Superior temporal gyrus (tissue), 1 donor: ENCODE results near the gene SCAMP5.
A peak's percentile ranks its signal among the peaks of the same experiment; 100 is the strongest.

Experiments used
- DNase-seq: peaks from one replicate; pipeline ENCODE4 v3.0.0-alpha.2; 2016; ENCODE audit errors: extremely low spot score

Gene SCAMP5

DNA sequence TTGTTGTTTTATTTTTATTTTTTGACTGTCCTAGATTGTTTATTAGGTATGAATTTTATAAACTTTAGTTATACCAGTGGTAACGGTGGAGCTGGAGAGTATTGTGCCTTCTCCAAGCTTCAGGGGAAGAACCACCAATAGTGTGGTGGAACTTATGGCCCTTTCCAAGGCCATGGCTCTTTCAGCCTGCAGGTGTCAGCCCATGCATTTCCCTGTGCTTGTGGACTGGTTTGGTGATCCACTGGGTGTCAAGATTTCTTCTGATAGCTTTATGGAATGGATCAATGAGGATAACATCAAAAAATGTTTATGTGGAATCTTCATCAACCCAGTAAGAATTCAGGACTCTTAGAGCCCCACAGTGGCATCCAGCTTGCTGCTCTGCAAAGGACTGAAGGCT lies 19.2 kb upstream of the SCAMP5 start:
- no peak for DNase-seq

DNA sequence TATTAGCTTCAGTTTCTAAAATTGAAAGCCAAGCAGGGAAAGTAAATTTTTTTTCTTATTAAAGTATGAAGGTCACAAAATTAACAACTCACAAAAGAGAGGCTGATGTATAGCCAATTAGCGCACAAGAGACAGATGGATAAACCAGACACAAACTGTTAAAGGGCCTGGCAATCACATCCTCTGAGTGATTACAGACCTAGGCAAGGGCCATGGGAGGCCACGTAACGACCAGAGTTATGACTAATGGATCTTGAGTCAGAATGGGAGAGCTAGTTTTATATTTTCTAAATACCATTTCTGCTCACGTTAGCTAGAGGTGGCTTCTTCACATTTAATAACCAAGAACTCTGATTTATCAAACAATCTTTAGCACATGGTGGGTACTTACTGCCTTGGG lies 17.8 kb upstream of the SCAMP5 start:
- no peak for DNase-seq

DNA sequence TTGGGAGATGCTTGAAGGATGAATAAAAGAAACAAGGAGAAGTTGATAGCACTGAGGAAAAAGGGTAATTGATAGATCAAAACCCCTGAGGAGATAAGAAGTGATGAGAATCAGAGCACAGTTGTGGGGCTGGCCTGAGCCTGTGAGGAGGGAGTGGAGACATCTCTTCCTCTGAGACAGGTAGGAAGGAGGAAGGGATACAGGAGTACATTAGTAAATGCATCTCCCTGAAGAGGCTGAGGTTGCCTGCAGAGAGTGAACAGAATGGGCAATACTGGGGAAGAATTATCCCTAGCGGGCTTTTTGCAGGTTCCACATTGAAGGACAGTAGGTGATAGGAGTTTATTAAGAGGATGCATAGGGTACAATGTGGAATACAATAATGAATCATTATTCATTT lies 17.3 kb upstream of the SCAMP5 start:
- no peak for DNase-seq

DNA sequence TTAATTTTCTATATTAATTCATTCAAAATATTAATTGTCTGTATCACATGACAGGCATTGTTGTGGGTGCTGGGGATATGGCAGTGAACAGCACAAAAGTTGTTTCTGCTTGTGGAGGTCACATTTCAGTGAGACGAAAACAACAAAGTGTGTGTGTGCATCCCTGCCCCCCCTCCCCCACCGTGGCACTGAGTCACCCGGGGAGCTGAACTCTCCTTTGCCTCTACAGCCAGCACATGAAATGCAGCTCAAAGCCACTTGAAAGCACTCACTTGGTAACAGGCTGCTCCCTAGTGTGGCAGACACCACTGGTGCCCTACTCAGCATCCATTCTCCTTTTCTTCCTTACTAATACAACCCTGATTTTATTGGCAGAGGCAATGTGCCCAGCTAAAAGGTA lies 16.9 kb upstream of the SCAMP5 start:
- DNase-seq = no peak

DNA sequence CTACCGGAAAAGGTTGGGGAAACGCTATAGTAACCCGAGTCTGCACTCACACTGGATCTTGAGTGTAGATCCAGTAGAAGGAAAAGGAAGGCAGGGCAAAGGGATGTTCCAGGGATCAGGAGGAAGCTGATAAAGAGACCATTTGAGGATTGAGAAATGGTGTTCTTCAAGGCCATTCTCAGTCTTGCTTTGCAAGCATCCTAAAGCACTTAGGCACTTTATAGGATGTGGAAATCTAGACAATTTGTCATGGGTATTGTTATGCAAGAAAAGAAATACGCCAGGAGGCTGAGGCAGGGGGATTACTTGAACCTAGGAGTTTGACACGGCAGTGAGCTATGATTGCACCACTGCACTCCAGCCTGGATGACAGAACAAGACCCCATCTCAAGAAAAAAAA lies 13.2 kb upstream of the SCAMP5 start:
- no peak for DNase-seq

DNA sequence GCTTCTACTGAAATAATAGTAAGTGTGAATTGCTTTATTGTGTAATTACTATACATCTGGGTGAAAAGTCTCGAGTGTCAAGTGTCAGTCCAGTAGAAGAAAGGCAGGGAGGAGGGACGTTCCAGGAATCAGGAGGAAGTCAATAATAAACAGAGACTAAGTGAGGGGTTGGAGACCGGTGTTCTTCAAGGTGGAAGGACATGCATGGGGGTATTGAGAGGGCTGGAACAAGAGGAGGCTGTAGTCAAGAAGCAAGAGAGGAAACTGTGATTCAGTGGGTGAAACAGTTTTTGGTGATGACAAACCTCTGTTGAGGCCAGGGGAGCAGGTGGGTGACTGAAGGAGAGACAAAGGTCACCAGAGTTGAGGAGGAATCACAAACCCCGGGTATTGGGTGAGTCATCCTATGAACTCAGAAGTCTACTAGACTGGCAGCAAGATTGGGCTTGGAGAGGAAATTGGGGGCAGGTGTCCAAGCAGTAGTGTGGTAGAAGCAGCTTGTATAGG lies 11.6 kb upstream of the SCAMP5 start:
- no peak for DNase-seq

DNA sequence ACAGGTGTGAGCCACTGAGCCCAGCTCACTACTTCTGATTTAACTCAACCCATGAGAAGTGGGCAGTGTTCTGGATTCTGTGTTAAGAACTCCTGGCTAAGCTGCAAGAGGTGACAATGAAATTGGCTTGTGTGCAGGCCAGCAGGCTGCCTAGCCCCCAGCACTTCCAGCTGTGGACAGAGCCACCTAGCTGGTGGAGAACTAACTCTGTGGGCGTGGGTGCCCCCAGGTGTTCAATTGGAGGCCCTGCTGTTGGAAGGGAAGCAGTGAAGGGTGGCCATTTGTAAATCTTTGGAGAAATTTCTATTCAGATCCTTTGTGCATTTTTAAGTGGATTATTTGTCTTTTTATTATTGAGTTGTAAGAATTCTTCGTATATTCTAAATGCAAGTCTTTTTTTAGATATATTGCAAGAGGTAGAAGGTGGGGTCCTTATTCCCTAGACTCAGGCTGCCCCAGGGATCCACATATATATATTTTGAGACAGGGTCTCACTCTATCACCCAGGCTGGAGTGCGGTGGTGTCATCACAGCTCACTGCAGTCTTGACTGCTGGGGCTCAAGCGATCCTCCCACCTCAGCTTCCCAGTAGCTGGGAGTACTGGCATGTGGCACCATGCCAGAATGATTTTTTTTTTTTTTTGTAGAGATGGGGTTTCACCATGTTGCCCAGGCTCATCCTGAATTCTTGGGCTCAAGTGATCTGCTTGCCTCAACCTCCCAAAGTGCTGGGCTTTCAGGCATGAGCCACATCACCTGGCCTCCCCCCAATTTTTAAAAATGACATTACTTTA lies 7.2 kb upstream of the SCAMP5 start:
- DNase-seq = no peak

DNA sequence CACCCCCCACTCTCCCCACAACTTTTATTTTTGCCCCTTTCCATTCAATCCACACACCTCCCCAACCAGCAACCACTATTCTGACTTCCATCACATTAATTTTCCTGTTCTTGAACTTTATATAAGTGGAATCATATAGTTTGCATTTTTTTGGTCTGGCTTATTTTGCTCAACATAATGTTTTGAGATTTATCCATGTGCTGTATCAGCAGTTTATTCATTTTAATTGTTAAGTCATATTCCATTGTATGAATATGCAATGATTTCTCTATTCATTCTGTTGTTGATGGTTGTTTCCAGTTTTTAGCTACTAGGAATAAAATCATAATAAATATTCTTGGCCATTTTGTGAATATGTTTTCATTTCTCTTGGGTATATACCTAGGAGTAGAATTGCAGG lies 5.8 kb upstream of the SCAMP5 start:
- DNase-seq = no peak

DNA sequence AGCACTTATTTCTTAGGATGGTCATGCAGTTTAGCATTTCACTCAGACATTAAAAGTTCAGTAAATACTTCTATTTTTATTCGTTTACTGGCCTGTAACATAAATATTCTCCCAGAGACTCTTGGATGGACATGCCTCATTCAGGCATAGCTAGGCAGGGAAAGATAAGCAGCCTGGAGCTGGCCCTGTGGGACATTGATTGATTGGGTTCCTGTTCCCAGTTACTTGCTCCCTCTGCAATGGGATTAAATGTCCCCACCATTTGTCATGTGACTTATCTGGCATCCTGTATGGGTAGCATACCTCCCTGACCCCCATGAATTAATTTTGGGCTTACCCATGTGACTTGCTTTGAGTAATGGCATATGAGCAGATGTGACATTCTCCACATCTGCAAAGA lies 2.7 kb upstream of the SCAMP5 start:
- DNase-seq = no peak

DNA sequence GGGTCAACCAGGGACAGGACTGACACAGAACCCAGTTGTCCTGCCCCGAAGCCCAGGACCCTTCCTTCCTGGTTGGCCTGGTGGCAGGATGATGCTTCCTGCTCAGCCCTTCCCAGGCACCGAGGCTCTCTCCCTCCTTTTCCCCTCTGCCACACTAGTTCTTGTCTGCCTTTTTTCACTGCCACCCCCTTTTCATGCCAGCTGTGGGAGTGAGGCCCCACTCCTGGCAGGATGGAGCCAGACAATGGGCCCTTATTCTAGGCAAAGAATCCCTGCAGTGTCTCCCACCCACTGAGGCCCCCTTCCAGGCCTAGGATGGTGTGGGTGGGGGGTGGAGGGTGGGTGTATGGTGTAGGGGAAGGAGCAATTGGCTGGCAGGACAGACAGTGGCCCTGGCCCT lies 1.1 kb upstream of the SCAMP5 start:
- DNase-seq = peak; percentile 59

DNA sequence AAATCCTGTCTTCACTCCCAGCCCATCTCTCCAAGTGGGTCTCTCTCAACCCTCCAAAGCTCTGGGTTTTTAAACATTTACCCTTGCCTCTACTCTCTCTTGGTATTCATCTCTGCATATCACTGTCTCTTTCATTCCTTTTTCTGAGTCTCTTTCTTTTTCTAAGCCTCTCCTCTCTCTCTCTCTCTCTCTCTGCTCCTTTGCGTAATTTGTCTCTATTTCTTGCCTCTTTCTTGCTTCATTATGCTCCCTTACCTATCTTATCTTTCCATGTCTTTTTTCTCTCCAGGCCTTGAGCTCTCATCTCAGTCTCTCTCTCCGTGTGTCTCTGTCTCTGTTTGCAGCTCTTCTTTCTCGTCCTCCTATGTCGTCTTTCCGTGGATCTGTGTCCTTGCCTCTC lies 678 bp upstream of the SCAMP5 start:
- peak; percentile 47 for DNase-seq

DNA sequence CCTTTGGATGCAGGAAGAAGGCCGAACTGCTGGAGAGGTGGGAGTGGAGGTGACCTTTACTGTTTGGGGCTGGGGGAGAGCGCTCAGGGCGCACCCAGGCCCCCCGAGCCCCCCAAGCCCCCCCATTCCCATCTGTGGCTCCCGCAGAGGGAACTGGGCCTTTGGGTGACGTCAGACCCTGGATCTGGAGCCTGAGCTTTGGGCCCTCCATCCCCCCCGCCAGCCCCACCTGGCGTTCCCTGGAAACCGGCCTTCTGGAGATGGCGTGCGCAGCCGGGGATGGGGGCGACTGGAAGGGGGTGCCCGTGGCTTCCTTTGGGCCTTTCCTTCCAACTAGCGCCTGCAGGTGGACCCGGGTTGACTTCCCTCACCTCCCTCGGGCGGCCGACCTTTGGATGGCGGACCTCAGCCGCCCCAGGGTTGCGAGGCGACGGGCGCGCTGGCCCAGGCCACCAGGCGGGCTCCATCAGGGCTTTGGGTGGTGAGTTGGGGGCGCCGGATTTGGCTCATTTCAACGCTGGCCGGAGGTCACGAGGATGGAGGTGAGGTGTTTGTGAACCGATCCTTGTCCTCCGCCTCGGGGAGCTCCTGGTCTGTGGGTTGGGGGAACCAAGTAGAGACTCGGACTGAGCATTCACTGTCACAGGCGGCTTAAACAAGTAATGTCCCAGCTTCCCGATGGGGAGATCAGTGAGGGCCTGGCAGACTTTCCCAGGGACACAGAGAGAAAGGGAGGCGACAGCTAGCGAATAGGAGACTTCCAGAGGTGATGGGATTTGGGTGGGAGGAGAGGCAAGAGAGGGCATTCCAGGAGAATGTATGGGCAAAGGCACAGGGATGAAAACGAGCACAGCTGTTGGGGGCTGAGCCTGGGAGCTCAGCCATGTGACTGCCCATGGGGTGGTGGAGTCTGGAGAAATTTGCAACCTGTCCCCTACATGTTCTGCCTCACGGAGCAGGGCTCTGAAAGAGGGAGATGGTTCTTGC lies 709 bp downstream of the SCAMP5 start:
- peak; percentile 47 for DNase-seq

DNA sequence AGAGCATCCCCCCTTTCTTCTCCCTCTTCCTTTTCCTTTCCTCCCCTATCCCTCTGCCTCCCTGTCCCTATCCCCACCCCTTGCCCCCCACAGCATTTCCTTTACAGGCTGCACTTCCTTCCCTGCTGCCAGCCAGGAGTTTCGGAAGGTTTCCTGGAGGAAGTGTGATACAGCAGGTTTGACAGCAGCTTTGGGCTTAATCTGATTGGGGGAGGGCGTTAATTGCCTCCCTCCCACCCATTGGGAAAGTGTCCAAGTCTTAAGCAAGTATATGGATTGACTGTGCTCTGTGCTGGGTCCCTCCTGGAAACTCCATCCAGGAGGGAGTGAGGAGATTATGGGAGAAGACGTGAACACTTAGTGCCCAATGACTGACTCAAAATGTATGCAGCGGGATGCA lies 1.8 kb downstream of the SCAMP5 start:
- no peak for DNase-seq

DNA sequence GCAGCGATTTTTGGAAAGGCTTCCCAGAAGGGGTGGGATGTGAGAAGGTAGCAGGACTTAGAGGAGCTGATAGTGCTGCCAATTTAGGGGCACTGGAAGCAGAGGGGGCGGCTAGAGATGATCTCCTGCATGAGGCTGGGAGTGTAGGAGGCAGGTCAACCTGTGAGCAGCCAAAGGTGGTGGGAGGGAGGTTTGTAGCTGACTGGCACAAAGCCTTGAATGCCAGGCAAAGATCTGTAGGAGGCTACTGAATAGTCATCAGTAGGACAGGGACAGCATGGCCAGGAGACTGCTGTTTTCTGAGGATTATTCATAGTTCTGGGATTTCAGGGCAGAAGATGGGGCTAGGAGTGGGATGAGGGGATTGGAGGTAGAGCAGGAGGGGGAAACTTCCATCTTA lies 2.2 kb downstream of the SCAMP5 start:
- no peak for DNase-seq

DNA sequence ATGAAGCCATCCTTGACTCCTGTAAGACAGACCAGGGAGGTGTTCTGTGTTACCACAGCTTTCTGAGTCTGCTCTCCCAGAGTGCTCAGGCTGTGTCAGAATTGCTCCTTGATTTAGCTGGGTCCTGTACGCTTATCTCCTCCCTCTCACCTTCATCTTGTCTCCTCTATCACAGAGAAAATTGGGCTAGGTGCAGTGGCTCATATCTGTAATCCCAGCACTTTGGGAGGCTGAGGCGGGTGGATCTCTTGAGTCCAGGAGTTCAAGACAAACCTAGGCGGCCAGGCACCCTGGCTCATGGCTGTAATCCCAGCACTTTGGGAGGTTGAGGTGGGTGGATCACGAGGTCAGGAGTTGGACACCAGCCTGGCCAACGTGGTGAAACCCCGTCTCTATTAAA lies 5.9 kb downstream of the SCAMP5 start:
- no peak for DNase-seq

DNA sequence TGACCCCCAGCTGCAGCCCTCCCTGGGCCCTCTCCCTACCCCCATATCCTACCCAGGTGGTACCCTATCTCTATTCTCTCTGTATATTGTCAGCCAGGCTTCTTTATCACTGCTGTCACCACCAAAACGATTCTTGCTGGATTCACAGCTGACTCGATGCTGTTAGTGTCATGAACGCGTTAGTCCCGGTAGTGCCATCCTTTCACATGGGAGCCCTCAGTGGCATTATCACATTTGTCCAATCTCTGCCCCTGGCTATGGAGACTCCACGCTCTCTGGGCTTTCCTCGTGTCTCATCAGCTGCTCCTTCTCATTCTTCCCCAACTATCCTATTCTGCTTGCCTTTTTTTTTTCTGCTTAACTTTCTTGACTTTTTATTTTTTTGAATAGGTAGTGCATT lies 7.0 kb downstream of the SCAMP5 start:
- no peak for DNase-seq

DNA sequence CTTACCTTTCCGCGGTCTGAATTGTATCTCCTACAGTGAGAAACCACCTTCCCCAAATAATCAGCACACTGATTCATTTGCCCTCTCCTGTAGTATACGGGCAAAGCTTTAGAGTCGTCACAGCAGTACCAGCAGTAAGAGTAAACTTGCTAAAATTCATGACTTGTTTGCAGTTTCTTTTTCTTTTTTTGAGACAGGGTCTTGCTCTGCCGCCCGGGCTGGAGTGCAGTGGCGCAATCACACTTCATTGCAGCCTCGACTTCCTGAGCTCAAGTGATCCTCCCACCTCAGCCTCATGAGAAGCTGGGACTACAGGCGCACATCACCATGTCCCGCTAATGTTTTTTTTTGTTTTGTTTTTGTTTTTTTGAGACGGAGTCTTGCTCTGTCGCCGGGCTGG lies 11.9 kb downstream of the SCAMP5 start:
- no peak for DNase-seq

DNA sequence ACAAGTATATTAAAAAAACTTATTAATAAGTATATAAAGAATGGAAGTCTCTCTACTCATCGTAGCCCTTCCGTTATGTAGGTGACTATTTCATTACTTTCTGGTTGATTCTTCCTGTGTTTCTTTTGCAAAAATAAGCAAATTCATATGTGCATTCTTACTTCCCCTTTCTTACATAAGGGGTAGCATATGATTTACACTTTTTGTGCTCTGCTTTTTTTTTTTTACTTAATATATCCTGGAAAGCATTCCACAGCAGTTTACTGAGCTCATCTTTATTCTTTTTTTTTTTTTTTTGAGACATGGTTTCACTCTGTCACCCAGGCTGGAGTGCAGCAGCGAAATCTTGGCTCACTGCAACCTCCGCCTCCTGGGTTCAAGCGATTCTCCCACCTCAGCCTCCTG lies 12.9 kb downstream of the SCAMP5 start:
- DNase-seq = peak; percentile 49

DNA sequence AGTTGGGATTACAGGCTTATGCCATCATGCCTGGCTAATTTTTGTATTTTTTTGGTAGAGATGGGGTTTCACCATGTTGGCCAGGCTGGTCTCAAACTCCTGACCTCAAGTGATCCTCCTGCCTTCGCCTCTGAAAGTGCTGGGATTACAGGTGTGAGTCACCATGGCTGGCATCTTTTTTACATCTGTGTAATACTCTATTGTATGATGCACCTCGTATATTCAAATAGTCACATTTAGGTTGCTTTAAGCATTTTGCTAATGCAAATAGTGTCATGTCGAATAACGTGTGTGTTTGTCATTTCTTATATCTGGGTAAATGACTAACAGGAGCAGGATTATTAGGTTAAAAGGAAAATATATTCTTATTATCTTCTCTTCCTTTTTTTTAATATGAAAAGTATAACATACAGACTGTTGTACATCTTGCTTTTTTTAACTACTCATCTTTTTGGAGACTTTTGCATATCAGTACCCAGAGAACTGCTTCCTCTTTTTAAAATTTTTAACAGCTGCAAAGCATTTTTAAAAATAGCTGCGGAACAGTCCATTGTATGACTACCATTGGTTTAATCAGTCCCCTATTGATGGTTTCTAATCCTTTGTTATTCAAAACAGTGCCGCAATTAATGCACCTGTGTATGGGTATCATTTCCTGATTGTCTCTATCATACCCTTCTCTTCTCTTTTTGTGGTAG lies 13.4 kb downstream of the SCAMP5 start:
- no peak for DNase-seq

DNA sequence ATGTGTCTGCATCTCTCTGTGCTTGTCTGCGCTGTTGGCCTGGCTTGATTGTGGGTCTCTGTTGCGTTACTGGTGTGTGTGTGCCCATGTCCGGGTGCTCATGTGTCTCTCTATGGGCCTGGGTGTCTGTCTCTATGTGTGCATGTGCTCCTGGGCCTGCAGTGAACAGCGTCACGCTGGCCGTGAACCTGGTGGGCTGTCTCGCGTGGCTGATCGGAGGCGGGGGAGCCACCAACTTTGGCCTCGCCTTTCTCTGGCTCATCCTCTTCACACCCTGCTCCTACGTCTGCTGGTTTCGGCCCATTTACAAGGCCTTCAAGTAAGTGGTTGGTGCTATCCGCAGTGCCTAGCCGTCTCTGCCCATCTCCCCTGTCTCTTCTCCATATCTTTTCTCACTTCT lies 21.1 kb downstream of the SCAMP5 start:
- DNase-seq = no peak

DNA sequence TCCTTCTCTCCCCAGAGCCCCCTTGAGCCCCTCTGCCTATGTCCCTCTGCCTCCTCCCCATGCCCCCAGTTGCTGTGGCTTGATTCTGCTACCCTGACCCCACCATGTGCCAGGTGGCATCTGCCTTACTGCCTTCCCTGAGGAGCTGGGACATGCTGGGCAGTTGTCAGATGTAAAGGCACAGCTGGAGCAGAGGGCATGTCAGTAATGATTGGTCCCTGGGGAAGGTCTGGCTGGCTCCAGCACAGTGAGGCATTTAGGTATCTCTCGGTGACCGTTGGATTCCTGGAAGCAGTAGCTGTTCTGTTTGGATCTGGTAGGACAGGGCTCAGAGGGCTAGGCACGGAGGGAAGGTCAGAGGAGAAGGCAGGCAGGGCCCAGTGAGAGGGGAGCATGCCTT lies 24.6 kb downstream of the SCAMP5 start:
- DNase-seq = no peak

DNA sequence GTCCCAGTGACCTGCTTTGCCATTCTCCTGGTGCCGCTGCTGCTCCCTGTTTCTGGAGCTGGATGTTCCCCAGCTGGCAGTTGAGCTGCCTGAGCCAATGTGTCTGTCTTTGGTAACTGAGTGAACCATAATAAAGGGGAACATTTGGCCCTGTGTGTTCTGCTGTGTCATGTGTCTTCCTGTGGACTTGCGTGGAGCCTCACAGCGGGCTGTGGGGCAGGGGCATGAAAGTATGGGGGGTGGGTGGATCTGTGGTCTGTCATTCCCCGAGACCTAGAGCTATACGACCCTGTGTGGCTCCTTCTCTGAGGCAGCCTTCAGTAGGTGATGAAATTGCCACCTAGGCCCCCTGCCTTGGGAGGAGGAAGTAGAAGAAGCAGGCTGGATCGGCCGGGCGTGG lies 26.0 kb downstream of the SCAMP5 start:
- DNase-seq = no peak
